ENCODE results near the gene SARS1. TPM values are rescaled to one million over a fixed set of nuclear protein-coding genes. Genes with fewer than 3 reads are reported as not detected.
A peak's percentile ranks its signal among the peaks of the same experiment; 100 is the strongest.

The SARS1 gene
- total RNA-seq, 4 donors from 2014 or later = 83.2 to 158 (median 102) TPM

GRCh38 chr1:109263597-109264378, 50.1 kb downstream of the SARS1 start:
- TF ChIP-seq POLR2A (IDR thresholded peaks at IDR 0.05) = no peak
- TF ChIP-seq CTCF (IDR thresholded peaks at IDR 0.05) = peak; percentile 80 to 100 (median 92)
- H3K27ac ChIP-seq = no peak overlapping the region

DNA sequence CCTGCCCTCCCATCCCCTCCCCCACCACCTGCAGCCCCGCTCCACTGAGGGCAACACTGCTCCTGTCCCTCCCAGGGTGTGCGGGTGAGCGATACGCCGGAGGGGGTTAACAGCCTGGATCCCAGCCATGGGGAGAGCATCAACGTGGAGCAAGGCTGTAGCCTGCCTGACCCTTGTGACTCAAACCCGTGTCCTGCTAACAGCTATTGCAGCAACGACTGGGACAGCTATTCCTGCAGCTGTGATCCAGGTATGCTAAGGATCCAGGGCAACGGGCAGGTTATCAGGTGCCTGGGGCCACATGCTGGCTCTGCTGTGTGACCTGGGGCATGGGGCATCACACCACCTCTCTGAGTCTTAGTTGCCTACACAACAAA, 50.6 kb downstream of the SARS1 start:
- TF ChIP-seq CTCF (IDR thresholded peaks at IDR 0.05) = no peak
- no peak for TF ChIP-seq POLR2A (IDR thresholded peaks at IDR 0.05)
- Histone ChIP-seq H3K4me1 (peaks cover 0 to 5% (median 0%) of the 10 kb centered on the region in 4 donors), H3K4me3 (no peak overlapping the region), H3K36me3 (no peaks in the 10 kb centered on the region), H3K9me3 (no peaks in the 10 kb centered on the region), H3K27ac (no peak overlapping the region), H3K27me3 (no peaks in the 10 kb centered on the region)
- DNase-seq = no peak

More at GRCh38 chr1:109263597-109264378, 50.1 kb downstream of the SARS1 start:
- no peaks in the 10 kb centered on the region for H3K9me3 ChIP-seq
- H3K27me3 ChIP-seq = no peaks in the 10 kb centered on the region
- peak; percentile 57 to 86 (median 85) for DNase-seq
- no peak overlapping the region for H3K4me3 ChIP-seq
- H3K36me3 ChIP-seq = no peaks in the 10 kb centered on the region
- H3K4me1 ChIP-seq = peaks cover 0 to 5% (median 0%) of the 10 kb centered on the region in 4 donors

- no peak overlapping the region for H3K4me3 ChIP-seq
- DNase-seq = no peak
- H3K36me3 ChIP-seq = no peaks in the 10 kb centered on the region
- no peaks in the 10 kb centered on the region for H3K27me3 ChIP-seq
- H3K27ac ChIP-seq = no peak overlapping the region
- TF ChIP-seq POLR2A (IDR thresholded peaks at IDR 0.05) = no peak
- no peak for TF ChIP-seq CTCF (IDR thresholded peaks at IDR 0.05)
- H3K9me3 ChIP-seq = no peaks in the 10 kb centered on the region
- H3K4me1 ChIP-seq = peaks cover 0 to 5% (median 0%) of the 10 kb centered on the region in 4 donors
These were observed 51.3 kb downstream of the SARS1 start for GRCh38 chr1:109265016-109265415.

DNA sequence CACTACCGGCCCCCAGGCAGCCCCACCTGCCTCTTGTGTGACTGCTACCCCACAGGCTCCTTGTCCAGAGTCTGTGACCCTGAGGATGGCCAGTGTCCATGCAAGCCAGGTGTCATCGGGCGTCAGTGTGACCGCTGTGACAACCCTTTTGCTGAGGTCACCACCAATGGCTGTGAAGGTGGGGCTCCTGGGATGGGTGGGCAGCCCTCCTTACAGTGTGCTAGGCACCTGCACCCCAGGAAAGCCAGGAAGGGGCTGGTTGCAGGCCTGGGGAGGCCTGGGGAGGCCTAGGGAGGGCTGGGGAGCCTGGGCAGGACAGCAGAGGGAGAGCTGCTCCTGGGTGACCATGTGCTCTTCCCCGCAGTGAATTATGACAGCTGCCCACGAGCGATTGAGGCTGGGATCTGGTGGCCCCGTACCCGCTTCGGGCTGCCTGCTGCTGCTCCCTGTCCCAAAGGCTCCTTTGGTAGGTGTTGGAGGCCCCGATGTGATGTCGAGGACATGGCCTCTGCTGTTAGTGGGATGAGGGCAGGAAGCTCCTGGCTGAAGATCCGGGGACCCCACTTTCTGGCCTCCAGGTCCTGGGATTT, 52.1 kb downstream of the SARS1 start:
- H3K27ac ChIP-seq = no peak overlapping the region
- H3K27me3 ChIP-seq = no peaks in the 10 kb centered on the region
- H3K4me1 ChIP-seq = peaks cover 0 to 5% (median 0%) of the 10 kb centered on the region in 4 donors
- TF ChIP-seq POLR2A (IDR thresholded peaks at IDR 0.05) (no peak), CTCF (IDR thresholded peaks at IDR 0.05) (no peak)
- no peaks in the 10 kb centered on the region for H3K36me3 ChIP-seq
- DNase-seq = no peak
- no peaks in the 10 kb centered on the region for H3K9me3 ChIP-seq
- H3K4me3 ChIP-seq = no peak overlapping the region

DNA sequence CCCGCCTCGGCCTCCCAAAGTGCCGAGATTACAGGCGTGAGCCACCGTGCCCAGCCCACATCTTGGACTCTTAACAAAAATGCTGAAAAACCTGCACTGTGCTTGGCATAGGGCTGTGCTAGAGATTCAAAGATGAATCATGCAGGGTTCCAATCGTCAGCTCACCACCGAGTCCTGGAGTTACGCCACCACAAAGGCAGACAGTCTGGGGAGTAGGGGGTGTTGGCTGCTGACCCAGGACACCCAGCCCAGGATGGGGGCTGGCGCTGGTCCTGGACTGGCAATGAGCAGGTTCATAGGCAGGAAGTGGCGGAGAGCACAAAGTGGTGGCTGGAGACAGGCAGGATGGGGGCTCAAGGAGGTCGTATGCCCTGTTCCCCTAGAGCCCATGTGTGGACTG, 53.2 kb downstream of the SARS1 start:
- Histone ChIP-seq H3K27ac (no peak overlapping the region), H3K36me3 (no peaks in the 10 kb centered on the region), H3K9me3 (no peaks in the 10 kb centered on the region), H3K4me1 (peaks cover 0 to 5% (median 0%) of the 10 kb centered on the region in 4 donors), H3K4me3 (no peak overlapping the region), H3K27me3 (no peaks in the 10 kb centered on the region)
- DNase-seq = no peak
- no peak for TF ChIP-seq CTCF (IDR thresholded peaks at IDR 0.05)
- TF ChIP-seq POLR2A (IDR thresholded peaks at IDR 0.05) = no peak

All from Peyer's patch (tissue), 4 donors.